ENCODE measurements around the gene LIPT2. TPM values are rescaled to one million over a fixed set of nuclear protein-coding genes. Genes with fewer than 3 reads are reported as not detected.

LIPT2 gene
- total and polyA plus RNA-seq, 10 of the 15 experiments (the other 5 are each of a cell fraction or from before 2014, with no cell fraction given) = 0.69 to 7.5 (median 3.8) TPM

DNA sequence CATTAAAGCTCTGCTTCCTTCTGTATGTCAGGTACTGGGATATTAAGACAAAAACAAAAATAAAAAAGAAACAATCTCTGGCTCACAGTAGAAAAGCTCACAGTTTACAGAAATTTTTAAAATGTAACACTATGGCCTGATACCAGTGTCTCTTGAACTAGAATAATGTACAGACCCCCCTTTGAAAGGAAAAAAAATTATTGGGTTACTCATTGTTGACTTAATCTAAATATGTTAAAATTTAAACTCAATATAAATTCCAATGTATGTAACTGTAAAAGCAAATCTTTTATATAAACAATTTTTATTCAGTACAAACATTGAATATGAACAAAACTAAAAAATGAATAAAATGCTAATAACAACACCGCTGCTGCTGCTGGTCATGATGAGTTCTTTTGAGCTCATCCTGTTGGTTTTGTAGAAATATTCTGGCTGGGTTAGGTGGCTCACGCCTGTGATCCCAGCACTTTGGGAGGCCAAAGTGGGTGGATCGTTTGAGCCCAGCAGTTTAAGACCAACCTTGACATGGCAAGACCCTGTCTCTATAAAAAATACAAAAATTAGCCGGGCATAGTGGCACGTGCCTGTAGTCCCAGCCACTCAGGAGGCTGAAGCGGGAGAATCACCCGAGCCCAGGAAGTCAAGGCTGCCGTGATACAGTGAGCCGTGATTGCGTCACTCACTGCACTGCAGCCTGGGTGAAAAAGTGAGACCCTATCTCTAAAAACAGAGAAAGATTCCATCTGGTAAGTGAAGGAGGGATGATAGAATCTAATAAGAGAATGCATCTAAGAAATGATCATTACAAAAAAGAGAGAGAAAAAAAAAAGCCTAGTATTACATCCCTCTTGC is 14.4 kb downstream of the LIPT2 start:
- ChIA-PET CTCF (interaction anchor here (0.7 kb wide), 1 partner anchor 125 kb away, joined by 3 read pairs; no protein-coding TSS in a partner anchor), SMC1A (ENCODE audit: uncharacterized antibody, unreplicated experiment) (interaction anchor here (1.0 kb wide), 1 partner anchor 16 kb away, joined by 3 read pairs; no protein-coding TSS in a partner anchor), RAD21 (ENCODE audit: unreplicated experiment) (no interaction called here), POLR2A (no interaction called here)
- no peak overlapping the region for H3K27ac ChIP-seq (ENCODE audit: control insufficient read depth, insufficient read depth)
- H3K4me2 ChIP-seq (ENCODE audit: control insufficient read depth, insufficient read depth) = no peak overlapping the region
- no peaks in the 10 kb centered on the region for H3K79me2 ChIP-seq (ENCODE audit: control insufficient read depth, insufficient read depth, low read length)
- ATAC-seq = no peak
- FAIRE-seq = no peak
- BruUV-seq (replicated peaks) = no TSS peak
- no peaks in the 10 kb centered on the region for H3K9me3 ChIP-seq (replicated peaks; ENCODE audit: control insufficient read depth, insufficient read depth, low read length)
- no peak for DNase-seq (ENCODE audit: low read depth, low spot score)
- no peak overlapping the region for H2AFZ ChIP-seq (ENCODE audit: control insufficient read depth, low read depth, low read length)
- H3K4me1 ChIP-seq (ENCODE audit: control insufficient read depth, insufficient read depth, low read length) = no peaks in the 10 kb centered on the region
- in situ Hi-C loops (cut with MboI) (no loop called here), intact Hi-C loops (cut with micrococcal nuclease; ENCODE audit: unreplicated experiment) (no loop called here)
- no peak overlapping the region for H3K4me3 ChIP-seq
- TF ChIP-seq, protein P1, sequence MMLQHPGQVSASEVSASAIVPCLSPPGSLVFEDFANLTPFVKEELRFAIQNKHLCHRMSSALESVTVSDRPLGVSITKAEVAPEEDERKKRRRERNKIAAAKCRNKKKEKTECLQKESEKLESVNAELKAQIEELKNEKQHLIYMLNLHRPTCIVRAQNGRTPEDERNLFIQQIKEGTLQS (IDR thresholded peaks at IDR 0.05; ENCODE audit: borderline replicate concordance, extremely low read depth, low read depth, low read length) = no peak
- WGBS (ENCODE audit: insufficient coverage, insufficient replicate concordance, low lambda C conversion rate, missing lambda C conversion rate) = 40% methylated on average over 10 of the region's 10 CpGs
- H3K9ac ChIP-seq (ENCODE audit: control insufficient read depth, insufficient read depth, low read length) = no peak overlapping the region
- H3K36me3 ChIP-seq (ENCODE audit: control insufficient read depth in 2 of 2, insufficient read depth in 2 of 2, low read length in 1 of 2) = no peaks in the 10 kb centered on the region
- H3K27me3 ChIP-seq (replicated peaks in 1 of 2; ENCODE audit: control insufficient read depth in 2 of 2, insufficient read depth in 2 of 2, low read length in 1 of 2) = no peaks in the 10 kb centered on the region
- no peaks in the 10 kb centered on the region for H4K20me1 ChIP-seq (ENCODE audit: control insufficient read depth, insufficient read depth)

DNA sequence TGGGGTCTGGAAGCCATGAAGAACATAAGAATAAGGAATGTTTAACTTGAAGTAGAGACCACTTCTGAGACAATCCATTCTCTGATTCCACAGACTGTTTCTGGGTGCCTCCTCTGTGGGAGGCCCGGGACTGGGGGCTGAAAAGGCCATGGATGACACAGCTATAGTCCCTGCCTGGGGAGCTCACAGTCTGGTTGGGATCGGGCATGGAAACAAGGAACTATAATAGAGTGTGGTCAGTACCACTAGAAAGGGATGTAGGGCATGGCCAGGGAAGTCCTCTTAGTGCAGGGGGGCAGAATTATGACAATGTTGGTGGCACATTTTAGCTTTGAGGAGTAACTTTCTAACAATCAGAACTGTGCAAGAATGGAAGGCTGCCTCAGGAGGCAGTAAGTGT is 17.0 kb downstream of the LIPT2 start:
- no peaks in the 10 kb centered on the region for H3K79me2 ChIP-seq (ENCODE audit: control insufficient read depth, insufficient read depth, low read length)
- FAIRE-seq (no peak), DNase-seq (ENCODE audit: low read depth, low spot score) (no peak), ATAC-seq (no peak)
- WGBS (ENCODE audit: insufficient coverage, insufficient replicate concordance, low lambda C conversion rate, missing lambda C conversion rate) = 0% methylated on average over 2 of the region's 2 CpGs
- H4K20me1 ChIP-seq (ENCODE audit: control insufficient read depth, insufficient read depth) = no peaks in the 10 kb centered on the region; the same call in 1 of the 2 replicates
- ChIA-PET RAD21 (ENCODE audit: unreplicated experiment) (no interaction called here), POLR2A (interaction anchor here (0.6 kb wide), 1 partner anchor 305 kb away, joined by 4 read pairs; no protein-coding TSS in a partner anchor), SMC1A (ENCODE audit: uncharacterized antibody, unreplicated experiment) (interaction anchor here (0.8 to 1.5 kb wide), 2 partner anchors 17 to 95 kb away, joined by 3 to 4 read pairs; partner anchors contain the start of gene LIPT2), CTCF (interaction anchor here (1.6 kb wide), 1 partner anchor 27 kb away, joined by 4 read pairs; no protein-coding TSS in a partner anchor)
- no peak overlapping the region for H3K9ac ChIP-seq (ENCODE audit: control insufficient read depth, insufficient read depth, low read length)
- in situ Hi-C loops (cut with MboI) (no loop called here), intact Hi-C loops (cut with micrococcal nuclease; ENCODE audit: unreplicated experiment) (no loop called here)
- H3K9me3 ChIP-seq (replicated peaks; ENCODE audit: control insufficient read depth, insufficient read depth, low read length) = no peaks in the 10 kb centered on the region
- H3K4me1 ChIP-seq (ENCODE audit: control insufficient read depth, insufficient read depth, low read length) = no peaks in the 10 kb centered on the region
- no peak overlapping the region for H3K4me2 ChIP-seq (ENCODE audit: control insufficient read depth, insufficient read depth)
- H2AFZ ChIP-seq (ENCODE audit: control insufficient read depth, low read depth, low read length) = no peak overlapping the region
- H3K27ac ChIP-seq (ENCODE audit: control insufficient read depth, insufficient read depth) = no peak overlapping the region
- no peak overlapping the region for H3K4me3 ChIP-seq
- BruUV-seq (replicated peaks) = no TSS peak
- no peaks in the 10 kb centered on the region for H3K27me3 ChIP-seq (replicated peaks in 1 of 2; ENCODE audit: control insufficient read depth in 2 of 2, insufficient read depth in 2 of 2, low read length in 1 of 2)
- H3K36me3 ChIP-seq (ENCODE audit: control insufficient read depth in 2 of 2, insufficient read depth in 2 of 2, low read length in 1 of 2) = no peaks in the 10 kb centered on the region
- TF ChIP-seq, protein P2, sequence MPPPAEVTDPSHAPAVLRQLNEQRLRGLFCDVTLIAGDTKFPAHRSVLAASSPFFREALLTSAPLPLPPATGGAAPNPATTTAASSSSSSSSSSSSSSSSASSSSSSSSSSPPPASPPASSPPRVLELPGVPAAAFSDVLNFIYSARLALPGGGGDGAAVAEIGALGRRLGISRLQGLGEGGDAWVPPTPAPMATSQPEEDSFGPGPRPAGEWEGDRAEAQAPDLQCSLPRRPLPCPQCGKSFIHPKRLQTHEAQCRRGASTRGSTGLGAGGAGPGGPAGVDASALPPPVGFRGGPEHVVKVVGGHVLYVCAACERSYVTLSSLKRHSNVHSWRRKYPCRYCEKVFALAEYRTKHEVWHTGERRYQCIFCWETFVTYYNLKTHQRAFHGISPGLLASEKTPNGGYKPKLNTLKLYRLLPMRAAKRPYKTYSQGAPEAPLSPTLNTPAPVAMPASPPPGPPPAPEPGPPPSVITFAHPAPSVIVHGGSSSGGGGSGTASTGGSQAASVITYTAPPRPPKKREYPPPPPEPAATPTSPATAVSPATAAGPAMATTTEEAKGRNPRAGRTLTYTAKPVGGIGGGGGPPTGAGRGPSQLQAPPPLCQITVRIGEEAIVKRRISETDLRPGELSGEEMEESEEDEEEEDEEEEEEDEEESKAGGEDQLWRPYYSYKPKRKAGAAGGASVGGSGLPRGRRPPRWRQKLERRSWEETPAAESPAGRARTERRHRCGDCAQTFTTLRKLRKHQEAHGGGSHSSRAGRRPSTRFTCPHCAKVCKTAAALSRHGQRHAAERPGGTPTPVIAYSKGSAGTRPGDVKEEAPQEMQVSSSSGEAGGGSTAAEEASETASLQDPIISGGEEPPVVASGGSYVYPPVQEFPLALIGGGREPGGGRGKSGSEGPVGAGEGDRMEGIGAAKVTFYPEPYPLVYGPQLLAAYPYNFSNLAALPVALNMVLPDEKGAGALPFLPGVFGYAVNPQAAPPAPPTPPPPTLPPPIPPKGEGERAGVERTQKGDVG (CRISPR knock-in tag; IDR thresholded peaks at IDR 0.05) = no peak
- TF ChIP-seq, protein P3, sequence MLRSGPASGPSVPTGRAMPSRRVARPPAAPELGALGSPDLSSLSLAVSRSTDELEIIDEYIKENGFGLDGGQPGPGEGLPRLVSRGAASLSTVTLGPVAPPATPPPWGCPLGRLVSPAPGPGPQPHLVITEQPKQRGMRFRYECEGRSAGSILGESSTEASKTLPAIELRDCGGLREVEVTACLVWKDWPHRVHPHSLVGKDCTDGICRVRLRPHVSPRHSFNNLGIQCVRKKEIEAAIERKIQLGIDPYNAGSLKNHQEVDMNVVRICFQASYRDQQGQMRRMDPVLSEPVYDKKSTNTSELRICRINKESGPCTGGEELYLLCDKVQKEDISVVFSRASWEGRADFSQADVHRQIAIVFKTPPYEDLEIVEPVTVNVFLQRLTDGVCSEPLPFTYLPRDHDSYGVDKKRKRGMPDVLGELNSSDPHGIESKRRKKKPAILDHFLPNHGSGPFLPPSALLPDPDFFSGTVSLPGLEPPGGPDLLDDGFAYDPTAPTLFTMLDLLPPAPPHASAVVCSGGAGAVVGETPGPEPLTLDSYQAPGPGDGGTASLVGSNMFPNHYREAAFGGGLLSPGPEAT (IDR thresholded peaks at IDR 0.05; ENCODE audit: low read depth) = no peak
- no peak for TF ChIP-seq FOS (IDR thresholded peaks at IDR 0.05; ENCODE audit: borderline replicate concordance, extremely low read depth, insufficient read length)
- no peak for TF ChIP-seq ZNF622 (IDR thresholded peaks at IDR 0.05)
- TF ChIP-seq CREB1 (IDR thresholded peaks at IDR 0.05; ENCODE audit: low read depth) = no peak
- TF ChIP-seq POU2F2 (IDR thresholded peaks at IDR 0.05; ENCODE audit: borderline replicate concordance, low read depth, low read length) = no peak
- TF ChIP-seq HDAC6 (IDR thresholded peaks at IDR 0.05; ENCODE audit: unreplicated experiment) = no peak
- TF ChIP-seq BHLHE40 (IDR thresholded peaks at IDR 0.05; ENCODE audit: borderline replicate concordance in 1 of 2, low read depth in 2 of 2, low read length in 1 of 2) = no peak
- no peak for TF ChIP-seq CREM (IDR thresholded peaks at IDR 0.05; ENCODE audit: low read depth)

All from GM12878 (cell line).